ENCODE results near the gene SLC24A3. TPM values are rescaled to one million over a fixed set of nuclear protein-coding genes. Genes with fewer than 3 reads are reported as not detected.

The SLC24A3 gene
- total and polyA plus RNA-seq, 2 experiments from 2014 or later, result 0.81 to 2.5 TPM

- no peaks in the 10 kb centered on the region for H3K27me3 Mint-ChIP-seq (ENCODE audit: insufficient read depth, low read depth, poor library complexity)
- Histone ChIP-seq H4K20me1 (replicated peaks; ENCODE audit: insufficient read depth) (no peaks in the 10 kb centered on the region), H2AFZ (no peak overlapping the region), H3F3A (replicated peaks; ENCODE audit: low read depth) (no peaks in the 10 kb centered on the region), H3K27ac (ENCODE audit: low read depth) (no peak overlapping the region), H3K4me3 (no peak overlapping the region), H3K27me3 (ENCODE audit: insufficient read depth) (no peaks in the 10 kb centered on the region), H3K4me1 (ENCODE audit: insufficient read depth) (peaks cover 21% of the 10 kb centered on the region), H3K9me2 (ENCODE audit: insufficient read depth) (peaks cover 31% of the 10 kb centered on the region), H3K36me3 (ENCODE audit: insufficient read depth) (no peaks in the 10 kb centered on the region), H3K79me2 (replicated peaks; ENCODE audit: insufficient read depth) (no peaks in the 10 kb centered on the region), H3K4me2 (no peak overlapping the region)
- peaks cover 30% of the 10 kb centered on the region for H3K4me1 Mint-ChIP-seq
- H3K27ac Mint-ChIP-seq, result no peak overlapping the region
- peaks cover 3% of the 10 kb centered on the region; the same call in 2 of the 3 replicates for H3K36me3 Mint-ChIP-seq (ENCODE audit: low read depth)
- ATAC-seq (no peak), DNase-seq (ENCODE audit: low spot score) (no peak)
- no peak for TF ChIP-seq NANOG (IDR thresholded peaks at IDR 0.05; ENCODE audit: borderline replicate concordance)
- no peak for TF ChIP-seq ZNF462 (CRISPR knock-in tag; IDR thresholded peaks at IDR 0.05)
- H3K9me3 Mint-ChIP-seq, result no peaks in the 10 kb centered on the region; the same call in 2 of the 3 replicates
- no peak overlapping the region for H3K4me3 Mint-ChIP-seq
Measured at GRCh38 chr20:19617256-19617655, 404.8 kb downstream of the SLC24A3 start.

GRCh38 chr20:19618711-19619110, 406.3 kb downstream of the SLC24A3 start:
- H3K27ac Mint-ChIP-seq, result no peak overlapping the region
- no peaks in the 10 kb centered on the region for H3K79me2 ChIP-seq (replicated peaks; ENCODE audit: insufficient read depth)
- TF ChIP-seq ZNF462 (CRISPR knock-in tag; IDR thresholded peaks at IDR 0.05) (no peak), ZNF114 (CRISPR knock-in tag; IDR thresholded peaks at IDR 0.05) (no peak), STAT1 (IDR thresholded peaks at IDR 0.05; ENCODE audit: unreplicated experiment) (no peak), POLR2AphosphoS5 (IDR thresholded peaks at IDR 0.05; ENCODE audit: low read depth) (no peak), EZH2phosphoT487 (IDR thresholded peaks at IDR 0.05; ENCODE audit: unreplicated experiment) (no peak)

More at GRCh38 chr20:19618711-19619110, 406.3 kb downstream of the SLC24A3 start:
- Mint-ChIP-seq H3K27me3 (ENCODE audit: insufficient read depth, low read depth, poor library complexity) (no peaks in the 10 kb centered on the region), H3K4me3 (no peak overlapping the region), H3K4me1 (peaks cover 30% of the 10 kb centered on the region), H3K9me3 (peaks cover 3% of the 10 kb centered on the region; the same call in 2 of the 3 replicates), H3K36me3 (ENCODE audit: low read depth) (peaks cover 8% of the 10 kb centered on the region)
- DNase-seq (ENCODE audit: low spot score) (no peak), ATAC-seq (no peak)
- H3K27ac ChIP-seq (ENCODE audit: low read depth), result no peak overlapping the region
- no peaks in the 10 kb centered on the region for H4K20me1 ChIP-seq (replicated peaks; ENCODE audit: insufficient read depth)
- peaks cover 37% of the 10 kb centered on the region for H3K9me2 ChIP-seq (ENCODE audit: insufficient read depth)
- no peaks in the 10 kb centered on the region for H3K36me3 ChIP-seq (ENCODE audit: insufficient read depth)
- H3K4me3 ChIP-seq, result no peak overlapping the region
- no peak overlapping the region for H3K4me2 ChIP-seq
- no peaks in the 10 kb centered on the region for H3F3A ChIP-seq (replicated peaks; ENCODE audit: low read depth)
- no peaks in the 10 kb centered on the region for H3K27me3 ChIP-seq (ENCODE audit: insufficient read depth)
- peaks cover 21% of the 10 kb centered on the region for H3K4me1 ChIP-seq (ENCODE audit: insufficient read depth)
- H2AFZ ChIP-seq, result no peak overlapping the region
